Stimulated activated memory B cell treated with anti-CD40 and anti-IgM and Interleukin-4, amounts not matched to agents 10 μg/mL and 1 μg/mL and 100 μg/mL, for 72 hours (primary cell): ENCODE data around the gene FMNL2.
"Not testable (repeated sequence)": the region's sequence is repeated elsewhere in the genome, so short reads cannot be mapped to it uniquely, and the experiment has no call there.

Source experiments
- ATAC-seq: fragments of 150-1000 bp; cut with Tn5 transposase; 2 replicates; pipeline ENCODE4 v1.10.0; 2021
- H3K27ac Mint-ChIP-seq: one replicate; pipeline ENCODE4 v1.8.0; 2022; ENCODE audit warnings: mild to moderate bottlenecking, mixed read lengths
- H3K27me3 Mint-ChIP-seq: one replicate; pipeline ENCODE4 v1.8.0; 2022; ENCODE audit warnings: mixed read lengths
- H3K36me3 Mint-ChIP-seq: one replicate; pipeline ENCODE4 v1.8.0; 2022; ENCODE audit warnings: mixed read lengths
- H3K4me1 Mint-ChIP-seq: one replicate; pipeline ENCODE4 v1.8.0; 2022; ENCODE audit warnings: mixed read lengths
- H3K4me3 Mint-ChIP-seq: one replicate; pipeline ENCODE4 v1.8.0; 2022; ENCODE audit warnings: mild to moderate bottlenecking, moderate library complexity, mixed read lengths
- H3K9me3 Mint-ChIP-seq: one replicate; pipeline ENCODE4 v1.8.0; 2022; ENCODE audit warnings: mixed read lengths

Gene FMNL2

GRCh38 chr2:152379089-152379488 is 44.1 kb downstream of the FMNL2 start:
- Mint-ChIP-seq H3K27me3 (peaks cover 9% of the 10 kb centered on the region), H3K27ac (no peak overlapping the region), H3K4me1 (peaks cover 5% of the 10 kb centered on the region), H3K4me3 (no peak overlapping the region), H3K9me3 (no peaks in the 10 kb centered on the region), H3K36me3 (no peaks in the 10 kb centered on the region)
- ATAC-seq = no peak

GRCh38 chr2:152380261-152381055 is 45.5 kb downstream of the FMNL2 start:
- no peak overlapping the region for H3K4me3 Mint-ChIP-seq
- no peak overlapping the region for H3K27ac Mint-ChIP-seq

DNA sequence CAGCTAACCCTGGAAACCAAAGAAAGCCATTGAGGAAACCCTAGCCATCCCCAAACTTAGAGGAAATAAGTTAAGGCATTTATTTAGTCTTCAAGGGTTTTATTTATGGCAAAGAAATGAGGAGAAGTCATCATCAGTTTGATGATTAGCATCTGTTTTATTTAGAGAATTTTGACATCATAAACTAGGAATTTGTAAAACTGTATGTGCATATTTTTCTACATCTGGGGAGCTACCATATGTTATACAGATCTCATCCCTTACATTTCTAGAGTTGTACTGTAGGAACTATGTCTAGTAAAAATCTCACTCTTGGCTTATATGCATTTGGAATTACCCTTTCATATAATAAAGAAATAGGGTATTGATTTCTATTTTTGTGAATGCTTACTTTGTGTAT is 48.7 kb downstream of the FMNL2 start:
- H3K27me3 Mint-ChIP-seq = peaks cover 4% of the 10 kb centered on the region
- no peak overlapping the region for H3K4me3 Mint-ChIP-seq
- ATAC-seq = no peak
- H3K36me3 Mint-ChIP-seq = no peaks in the 10 kb centered on the region
- no peak overlapping the region for H3K27ac Mint-ChIP-seq
- H3K4me1 Mint-ChIP-seq = peaks cover 1% of the 10 kb centered on the region
- no peaks in the 10 kb centered on the region for H3K9me3 Mint-ChIP-seq

More at GRCh38 chr2:152380261-152381055, 45.5 kb downstream of the FMNL2 start:
- Mint-ChIP-seq H3K4me1 (peaks cover 5% of the 10 kb centered on the region), H3K36me3 (no peaks in the 10 kb centered on the region), H3K9me3 (no peaks in the 10 kb centered on the region), H3K27me3 (peaks cover 9% of the 10 kb centered on the region)
- no peak for ATAC-seq

GRCh38 chr2:152384992-152385391 is 50.0 kb downstream of the FMNL2 start:
- Mint-ChIP-seq H3K36me3 (no peaks in the 10 kb centered on the region), H3K9me3 (no peaks in the 10 kb centered on the region), H3K27ac (no peak overlapping the region), H3K27me3 (no peaks in the 10 kb centered on the region), H3K4me1 (no peaks in the 10 kb centered on the region), H3K4me3 (no peak overlapping the region)
- no peak for ATAC-seq

DNA sequence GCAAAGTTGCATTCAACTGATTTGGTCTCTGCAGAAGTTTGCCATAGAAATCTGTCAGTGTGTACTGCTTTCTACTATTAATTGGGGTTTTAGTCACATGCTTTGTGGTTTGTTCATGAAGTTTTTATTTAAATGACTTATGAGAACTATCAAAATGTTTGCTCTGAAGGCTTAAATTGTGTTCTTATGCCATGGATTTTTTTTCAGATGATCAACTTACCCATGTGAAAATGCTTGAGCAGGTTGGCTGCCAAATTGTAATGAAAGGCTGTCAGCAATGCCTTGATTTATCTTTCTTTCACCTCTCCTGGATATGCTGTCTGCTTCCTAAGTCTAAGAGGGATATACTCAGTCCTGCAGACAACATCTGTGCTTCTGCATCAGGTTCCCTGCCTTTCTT is 50.7 kb downstream of the FMNL2 start:
- Mint-ChIP-seq H3K4me3 (no peak overlapping the region), H3K9me3 (no peaks in the 10 kb centered on the region), H3K27me3 (no peaks in the 10 kb centered on the region), H3K36me3 (no peaks in the 10 kb centered on the region), H3K4me1 (no peaks in the 10 kb centered on the region), H3K27ac (no peak overlapping the region)
- no peak for ATAC-seq

- Mint-ChIP-seq H3K36me3 (no peaks in the 10 kb centered on the region), H3K27me3 (no peaks in the 10 kb centered on the region), H3K4me3 (no peak overlapping the region), H3K27ac (no peak overlapping the region), H3K4me1 (no peaks in the 10 kb centered on the region), H3K9me3 (no peaks in the 10 kb centered on the region)
- ATAC-seq = no peak
Measured at GRCh38 chr2:152386266-152386665, 51.3 kb downstream of the FMNL2 start.

DNA sequence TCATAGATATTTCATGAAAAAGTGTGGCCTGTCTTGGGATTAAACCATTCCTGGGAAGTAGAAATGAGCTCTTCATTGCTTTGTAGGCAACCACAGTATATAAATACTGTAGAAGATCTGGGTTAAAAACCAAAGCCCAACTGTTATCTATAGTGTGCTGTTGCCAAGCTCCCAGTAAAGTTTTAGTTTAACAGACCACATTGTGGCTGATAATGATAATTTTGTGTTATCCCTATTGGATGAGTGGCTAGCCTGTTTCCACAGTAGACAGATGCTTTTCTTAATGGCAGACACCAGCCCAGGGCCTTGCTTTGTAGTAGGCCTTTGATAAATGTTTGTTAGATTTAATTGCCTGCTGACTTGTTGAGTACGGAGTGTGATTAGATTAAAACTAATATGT is 52.1 kb downstream of the FMNL2 start:
- H3K9me3 Mint-ChIP-seq = no peaks in the 10 kb centered on the region
- H3K27ac Mint-ChIP-seq = no peak overlapping the region
- H3K4me1 Mint-ChIP-seq = no peaks in the 10 kb centered on the region

DNA sequence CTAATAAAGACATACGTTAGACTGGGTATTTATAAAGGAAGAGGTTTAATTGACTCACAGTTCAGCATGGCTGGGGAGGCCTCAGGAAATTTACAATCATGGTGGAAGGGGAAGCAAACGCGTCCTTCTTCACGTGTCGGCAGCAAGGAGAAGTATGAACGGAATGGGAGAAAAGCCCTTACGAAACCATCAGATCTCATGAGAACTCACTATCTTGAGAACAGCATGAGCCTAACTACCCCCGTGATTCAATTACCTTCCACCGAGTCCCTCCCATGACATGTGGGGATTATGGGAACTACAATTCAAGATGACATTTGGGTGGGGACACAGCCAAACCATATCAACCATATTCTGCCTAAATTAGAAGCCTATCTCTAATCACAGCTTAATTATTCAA is 53.3 kb downstream of the FMNL2 start:
- H3K4me1 Mint-ChIP-seq = not testable (repeated sequence)

More for the DNA sequence above, 52.1 kb downstream of the FMNL2 start:
- no peaks in the 10 kb centered on the region for H3K36me3 Mint-ChIP-seq
- no peaks in the 10 kb centered on the region for H3K27me3 Mint-ChIP-seq
- H3K4me3 Mint-ChIP-seq = no peak overlapping the region
- ATAC-seq = no peak

GRCh38 chr2:152389483-152389882 is 54.5 kb downstream of the FMNL2 start:
- no peaks in the 10 kb centered on the region for H3K9me3 Mint-ChIP-seq
- no peak for ATAC-seq
- H3K4me1 Mint-ChIP-seq = no peaks in the 10 kb centered on the region
- no peaks in the 10 kb centered on the region for H3K27me3 Mint-ChIP-seq
- no peak overlapping the region for H3K27ac Mint-ChIP-seq
- H3K4me3 Mint-ChIP-seq = no peak overlapping the region
- H3K36me3 Mint-ChIP-seq = no peaks in the 10 kb centered on the region

More for the DNA sequence above, 53.3 kb downstream of the FMNL2 start:
- not testable (repeated sequence) for H3K36me3 Mint-ChIP-seq, H3K9me3 Mint-ChIP-seq, H3K27me3 Mint-ChIP-seq, ATAC-seq, H3K27ac Mint-ChIP-seq, H3K4me3 Mint-ChIP-seq

- Mint-ChIP-seq H3K9me3 (no peaks in the 10 kb centered on the region), H3K27me3 (no peaks in the 10 kb centered on the region), H3K27ac (no peak overlapping the region), H3K4me3 (no peak overlapping the region), H3K4me1 (no peaks in the 10 kb centered on the region), H3K36me3 (no peaks in the 10 kb centered on the region)
- no peak for ATAC-seq
Measured at GRCh38 chr2:152390837-152391236, 55.9 kb downstream of the FMNL2 start.

DNA sequence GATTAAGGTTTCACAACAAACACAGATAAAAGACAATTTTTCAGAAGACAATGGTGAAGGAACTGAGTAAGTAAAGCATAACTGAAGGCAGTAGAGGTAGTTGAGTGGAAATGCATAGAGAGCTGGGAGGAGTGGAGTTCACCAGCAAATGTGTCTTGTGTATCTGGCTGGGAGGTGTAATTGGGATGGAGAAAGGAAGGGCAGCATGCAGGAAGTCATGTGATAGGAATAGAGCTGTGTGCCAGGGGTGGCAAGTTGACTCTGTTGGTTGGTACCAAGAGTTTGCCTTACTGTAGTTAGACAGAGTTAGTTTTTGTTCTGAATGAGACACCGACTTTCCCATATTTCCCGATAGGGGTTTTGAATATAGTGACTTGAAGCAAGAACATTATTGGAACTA is 56.3 kb downstream of the FMNL2 start:
- no peak overlapping the region for H3K27ac Mint-ChIP-seq
- H3K9me3 Mint-ChIP-seq = no peaks in the 10 kb centered on the region
- H3K27me3 Mint-ChIP-seq = no peaks in the 10 kb centered on the region
- ATAC-seq = no peak
- no peaks in the 10 kb centered on the region for H3K4me1 Mint-ChIP-seq
- no peak overlapping the region for H3K4me3 Mint-ChIP-seq
- no peaks in the 10 kb centered on the region for H3K36me3 Mint-ChIP-seq

DNA sequence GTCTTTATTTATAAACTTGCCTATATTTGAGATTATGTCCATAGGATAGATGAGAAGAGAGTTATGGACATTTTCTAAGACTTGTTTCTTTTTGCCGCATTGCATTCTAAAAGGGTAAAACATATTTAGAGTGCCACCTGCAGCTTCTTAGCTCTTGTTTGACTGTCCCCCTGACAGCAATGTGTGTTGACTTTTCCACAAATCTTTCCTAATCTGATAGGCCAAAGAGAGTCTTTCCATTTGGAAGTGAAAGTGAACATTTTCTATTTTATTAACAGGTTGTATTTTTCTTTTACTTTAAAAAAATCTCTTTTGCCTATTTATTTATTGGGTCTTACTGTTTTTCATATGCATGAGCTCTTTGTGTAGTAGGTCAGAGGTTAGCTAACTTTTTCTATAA is 58.4 kb downstream of the FMNL2 start:
- no peaks in the 10 kb centered on the region for H3K36me3 Mint-ChIP-seq
- no peak for ATAC-seq

GRCh38 chr2:152394326-152394725 is 59.4 kb downstream of the FMNL2 start:
- ATAC-seq = no peak
- no peak overlapping the region for H3K4me3 Mint-ChIP-seq

More for the DNA sequence above, 58.4 kb downstream of the FMNL2 start:
- H3K9me3 Mint-ChIP-seq = no peaks in the 10 kb centered on the region
- no peak overlapping the region for H3K27ac Mint-ChIP-seq
- no peaks in the 10 kb centered on the region for H3K4me1 Mint-ChIP-seq
- peaks cover 1% of the 10 kb centered on the region for H3K27me3 Mint-ChIP-seq
- no peak overlapping the region for H3K4me3 Mint-ChIP-seq

GRCh38 chr2:152395103-152395502 is 60.1 kb downstream of the FMNL2 start:
- ATAC-seq = no peak
- Mint-ChIP-seq H3K4me1 (peaks cover 16% of the 10 kb centered on the region), H3K27ac (no peak overlapping the region), H3K4me3 (no peak overlapping the region), H3K9me3 (no peaks in the 10 kb centered on the region), H3K36me3 (no peaks in the 10 kb centered on the region), H3K27me3 (peaks cover 19% of the 10 kb centered on the region)

More at GRCh38 chr2:152394326-152394725, 59.4 kb downstream of the FMNL2 start:
- peaks cover 9% of the 10 kb centered on the region for H3K4me1 Mint-ChIP-seq
- H3K36me3 Mint-ChIP-seq = no peaks in the 10 kb centered on the region
- H3K27me3 Mint-ChIP-seq = peaks cover 11% of the 10 kb centered on the region
- no peak overlapping the region for H3K27ac Mint-ChIP-seq
- H3K9me3 Mint-ChIP-seq = no peaks in the 10 kb centered on the region

GRCh38 chr2:152395572-152395971 is 60.6 kb downstream of the FMNL2 start:
- H3K27me3 Mint-ChIP-seq = peaks cover 19% of the 10 kb centered on the region
- no peak for ATAC-seq
- H3K9me3 Mint-ChIP-seq = no peaks in the 10 kb centered on the region
- H3K4me1 Mint-ChIP-seq = peaks cover 16% of the 10 kb centered on the region
- no peak overlapping the region for H3K27ac Mint-ChIP-seq
- H3K36me3 Mint-ChIP-seq = no peaks in the 10 kb centered on the region
- no peak overlapping the region for H3K4me3 Mint-ChIP-seq

- no peak for ATAC-seq
- Mint-ChIP-seq H3K36me3 (no peaks in the 10 kb centered on the region), H3K9me3 (no peaks in the 10 kb centered on the region), H3K27ac (no peak overlapping the region), H3K4me1 (peaks cover 16% of the 10 kb centered on the region), H3K27me3 (peaks cover 19% of the 10 kb centered on the region), H3K4me3 (no peak overlapping the region)
Measured at GRCh38 chr2:152396051-152396511, 61.1 kb downstream of the FMNL2 start.
